ENCODE results near the gene B4GAT1. TPM values are rescaled to one million over a fixed set of nuclear protein-coding genes. Genes with fewer than 3 reads are reported as not detected.

Gene B4GAT1
- total and polyA plus RNA-seq, 4 experiments from 2014 or later = 9.7 to 12.7 (median 11.0) TPM

DNA sequence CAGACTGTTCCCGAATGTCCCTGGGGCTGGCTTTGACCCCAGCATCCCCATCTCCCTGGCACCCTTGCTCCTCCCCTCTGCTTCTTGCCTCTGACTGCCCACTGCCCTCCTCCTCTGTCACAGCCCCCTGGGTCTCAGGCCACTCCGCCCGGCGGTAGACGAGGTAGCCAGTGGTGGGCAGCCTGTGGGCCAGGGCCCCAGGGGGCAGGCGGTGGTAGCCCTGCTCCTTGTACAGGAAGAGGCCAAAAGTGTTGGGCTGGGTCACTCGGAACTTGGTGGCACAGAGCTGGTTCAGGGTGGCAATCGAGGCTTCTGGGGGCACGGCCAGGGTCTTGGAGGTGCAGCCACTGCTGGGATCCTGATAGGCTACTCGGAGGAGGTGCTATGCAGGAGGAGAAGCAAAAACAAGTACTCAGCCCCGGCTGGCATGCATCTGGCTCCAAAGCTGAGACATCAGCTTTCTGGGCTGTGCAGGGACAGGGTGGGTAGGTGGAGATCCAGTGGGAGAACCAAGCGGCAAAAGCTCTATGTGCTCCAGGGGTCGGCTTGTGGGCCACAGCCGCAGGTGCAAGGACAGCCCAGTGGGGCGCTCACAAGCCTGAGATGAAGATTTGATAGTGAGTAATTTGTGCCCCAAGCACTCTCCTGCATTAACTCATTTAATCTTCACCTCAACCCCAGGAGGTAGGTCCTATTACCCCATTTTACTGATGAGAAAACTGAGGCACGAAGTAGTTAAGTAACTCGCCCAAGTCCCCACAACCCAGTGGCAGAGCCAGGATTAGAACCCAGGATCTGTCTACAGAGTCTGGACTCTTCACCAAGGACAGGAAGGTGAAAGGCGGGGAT is 14.8 kb downstream of the B4GAT1 start:
- no peak for DNase-seq
- H3K4me3 ChIP-seq (ENCODE audit: low read length in 2 of 2) = no peak overlapping the region
- Mint-ChIP-seq H3K4me3 (no peak overlapping the region), H3K4me1 (peaks cover 19 to 34% (median 27%) of the 10 kb centered on the region in 4 donors), H3K27me3 (no peaks in the 10 kb centered on the region), H3K27ac (peak overlapping the region in 1 of 7 donors; percentile 61), H3K9me3 (peaks cover 0 to 2% (median 0%) of the 10 kb centered on the region in 8 donors), H3K36me3 (peaks cover 0 to 9% of the 10 kb centered on the region in 2 donors)
- H3K4me1 ChIP-seq (ENCODE audit: insufficient read depth, low read length) = peaks cover 31% of the 10 kb centered on the region
- intact Hi-C loops (cut with micrococcal nuclease) = no loop called here
- POLR2A ChIA-PET (ENCODE audit: partially characterized antibody) = interaction anchor here (0.8 to 1.3 kb wide), 3 partner anchors 12 to 21 kb away, joined by 3 to 4 read pairs (median 3); partner anchors contain the start of gene BRMS1
- H3K9me3 ChIP-seq (ENCODE audit: control insufficient read depth in 1 of 2, low read length in 2 of 2) = no peaks in the 10 kb centered on the region
- no peak overlapping the region for H3K27ac ChIP-seq (ENCODE audit: low read depth, low read length)
- no peaks in the 10 kb centered on the region for H3K27me3 ChIP-seq (ENCODE audit: insufficient read depth, low read length)
- CTCF ChIA-PET (ENCODE audit: partially characterized antibody) = interaction anchor here (1.8 to 8.6 kb wide), 2 partner anchors 20 to 33 kb away, joined by 4 to 110 read pairs; no protein-coding TSS in a partner anchor
- peaks cover 5% of the 10 kb centered on the region for H3K36me3 ChIP-seq (ENCODE audit: insufficient read depth, low read length)

DNA sequence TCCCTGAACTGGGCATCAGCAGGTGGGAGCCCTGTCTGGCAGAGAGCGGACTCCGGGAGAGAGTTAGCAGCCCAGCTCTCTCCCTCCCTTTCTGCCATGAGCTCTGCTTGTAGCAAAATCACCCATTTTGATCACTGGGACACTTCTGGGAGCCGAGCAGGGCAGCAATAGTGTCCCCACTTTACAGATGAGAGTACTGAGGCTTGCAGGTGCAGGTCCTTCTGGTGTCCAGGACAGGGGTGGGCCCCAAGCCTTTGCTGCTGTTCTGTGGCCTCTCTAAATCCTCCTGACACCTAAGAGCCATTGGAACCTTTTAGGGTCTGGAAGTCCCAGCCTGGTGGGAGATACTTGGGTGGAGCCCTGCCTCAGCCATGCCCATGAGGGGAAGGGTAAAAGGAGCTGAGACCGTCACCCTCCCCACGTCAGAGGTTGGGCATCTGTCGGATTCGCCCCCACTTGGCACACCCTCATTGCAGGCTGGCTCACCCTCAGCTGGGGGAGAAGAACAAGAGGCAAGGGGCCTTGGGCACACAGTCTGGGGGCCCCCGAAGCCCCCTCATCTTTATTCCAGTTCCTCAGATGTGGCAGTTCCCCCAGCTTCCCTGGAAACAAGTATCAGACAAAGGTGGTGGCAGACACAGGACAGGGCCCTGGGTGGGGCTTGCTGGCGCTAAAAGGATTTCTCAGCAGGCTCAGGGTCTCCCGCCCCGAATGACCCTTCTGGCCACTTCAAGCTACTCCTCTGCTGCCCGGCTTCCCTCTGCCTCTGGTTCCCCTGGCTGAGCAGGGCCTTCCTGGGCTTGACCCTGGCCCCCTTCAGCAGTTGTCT is 15.7 kb downstream of the B4GAT1 start:
- peaks cover 0 to 2% (median 0%) of the 10 kb centered on the region in 8 donors for H3K9me3 Mint-ChIP-seq
- Histone ChIP-seq H3K27me3 (ENCODE audit: insufficient read depth, low read length) (no peaks in the 10 kb centered on the region), H3K36me3 (ENCODE audit: insufficient read depth, low read length) (no peaks in the 10 kb centered on the region), H3K9me3 (ENCODE audit: control insufficient read depth in 1 of 2, low read length in 2 of 2) (no peaks in the 10 kb centered on the region), H3K27ac (ENCODE audit: low read depth, low read length) (no peak overlapping the region), H3K4me3 (ENCODE audit: low read length in 2 of 2) (no peak overlapping the region), H3K4me1 (ENCODE audit: insufficient read depth, low read length) (peaks cover 32% of the 10 kb centered on the region)
- intact Hi-C loops (cut with micrococcal nuclease) = no loop called here
- H3K4me3 Mint-ChIP-seq = no peak overlapping the region
- ChIA-PET POLR2A (ENCODE audit: partially characterized antibody) (interaction anchor here (0.8 to 1.3 kb wide), 3 partner anchors 13 to 20 kb away, joined by 3 to 4 read pairs (median 3); partner anchors contain the start of gene BRMS1), CTCF (ENCODE audit: partially characterized antibody) (interaction anchor here (1.8 to 8.6 kb wide), 2 partner anchors 20 to 32 kb away, joined by 4 to 110 read pairs; no protein-coding TSS in a partner anchor)
- H3K4me1 Mint-ChIP-seq = peaks cover 19 to 31% (median 26%) of the 10 kb centered on the region in 4 donors
- no peak for DNase-seq
- no peaks in the 10 kb centered on the region for H3K27me3 Mint-ChIP-seq
- peaks cover 0 to 5% of the 10 kb centered on the region in 2 donors for H3K36me3 Mint-ChIP-seq
- H3K27ac Mint-ChIP-seq = peak overlapping the region in 1 of 7 donors; percentile 61

DNA sequence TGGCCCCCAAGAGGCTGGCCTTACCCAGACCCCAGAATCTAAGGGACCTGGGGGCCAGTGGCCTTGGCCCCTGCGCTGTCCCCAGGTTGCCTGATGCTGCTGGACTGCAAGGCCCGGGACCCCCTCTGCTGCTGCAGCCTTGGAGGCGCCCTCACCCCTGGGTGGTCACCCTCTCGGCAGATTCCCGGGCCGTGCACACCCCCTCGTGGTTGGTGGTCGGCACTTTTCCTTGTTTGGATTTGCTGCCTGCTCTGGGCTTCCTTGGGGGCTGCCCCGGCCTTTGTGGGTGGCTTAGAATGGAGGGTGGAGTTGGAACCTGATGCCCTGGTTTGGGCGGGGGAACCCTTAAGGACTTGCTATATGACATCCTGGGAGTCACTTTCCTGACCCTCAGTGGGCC is 16.5 kb downstream of the B4GAT1 start:
- Mint-ChIP-seq H3K27me3 (no peaks in the 10 kb centered on the region), H3K36me3 (no peaks in the 10 kb centered on the region), H3K4me1 (peaks cover 16 to 26% (median 21%) of the 10 kb centered on the region in 4 donors), H3K9me3 (peaks cover 0 to 2% (median 0%) of the 10 kb centered on the region in 8 donors), H3K27ac (no peak overlapping the region), H3K4me3 (no peak overlapping the region)
- no peak for DNase-seq
- no peaks in the 10 kb centered on the region for H3K27me3 ChIP-seq (ENCODE audit: insufficient read depth, low read length)
- H3K36me3 ChIP-seq (ENCODE audit: insufficient read depth, low read length) = no peaks in the 10 kb centered on the region
- ChIA-PET POLR2A (ENCODE audit: partially characterized antibody) (interaction anchor here (1.2 to 1.3 kb wide), 2 partner anchors 18 to 20 kb away, joined by 3 to 4 read pairs; no protein-coding TSS in a partner anchor), CTCF (ENCODE audit: partially characterized antibody) (interaction anchor here (0.9 to 8.6 kb wide), 3 partner anchors 14 to 31 kb away, joined by 3 to 110 read pairs (median 4); no protein-coding TSS in a partner anchor)
- no peaks in the 10 kb centered on the region for H3K9me3 ChIP-seq (ENCODE audit: control insufficient read depth in 1 of 2, low read length in 2 of 2)
- intact Hi-C loops (cut with micrococcal nuclease) = no loop called here
- no peak overlapping the region for H3K4me3 ChIP-seq (ENCODE audit: low read length in 2 of 2)
- H3K27ac ChIP-seq (ENCODE audit: low read depth, low read length) = no peak overlapping the region
- H3K4me1 ChIP-seq (ENCODE audit: insufficient read depth, low read length) = peaks cover 30% of the 10 kb centered on the region

DNA sequence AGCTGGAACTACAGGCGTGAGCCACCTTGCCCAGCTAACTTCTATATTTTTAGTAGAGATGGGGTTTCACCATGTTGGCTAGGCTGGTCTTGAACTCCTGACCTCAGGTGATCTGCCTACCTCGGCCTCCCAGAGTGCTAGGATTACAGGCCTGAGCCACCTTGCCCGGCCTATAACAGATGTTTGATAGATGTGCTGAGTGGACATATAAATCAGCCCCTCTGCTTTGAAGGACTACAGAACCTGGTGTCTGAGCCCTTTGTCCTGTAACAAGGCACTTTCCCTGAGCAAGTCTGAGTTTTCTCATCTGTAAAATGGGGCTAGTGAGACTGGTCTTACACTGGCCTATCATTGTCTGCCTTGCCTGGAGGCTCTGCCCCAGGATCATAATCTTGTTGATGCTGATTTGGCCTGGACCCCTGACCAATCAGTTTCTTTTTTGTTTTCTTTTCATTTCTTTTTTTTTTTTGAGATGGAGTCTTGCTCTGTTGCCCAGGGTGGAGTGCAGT is 18.2 kb downstream of the B4GAT1 start:
- Mint-ChIP-seq H3K27me3 (no peaks in the 10 kb centered on the region), H3K36me3 (no peaks in the 10 kb centered on the region), H3K27ac (peak overlapping the region in 1 of 7 donors; percentile 13), H3K4me3 (no peak overlapping the region), H3K9me3 (peaks cover 0 to 2% (median 0%) of the 10 kb centered on the region in 8 donors), H3K4me1 (peaks cover 18 to 27% (median 20%) of the 10 kb centered on the region in 4 donors)
- DNase-seq = no peak
- no peaks in the 10 kb centered on the region for H3K27me3 ChIP-seq (ENCODE audit: insufficient read depth, low read length)
- intact Hi-C loops (cut with micrococcal nuclease) = loop anchor here (5.0 kb wide), 1 partner anchor 58 kb away; no protein-coding TSS in a partner anchor
- H3K4me3 ChIP-seq (ENCODE audit: low read length in 2 of 2) = no peak overlapping the region
- H3K27ac ChIP-seq (ENCODE audit: low read depth, low read length) = no peak overlapping the region
- H3K36me3 ChIP-seq (ENCODE audit: insufficient read depth, low read length) = no peaks in the 10 kb centered on the region
- no peaks in the 10 kb centered on the region for H3K9me3 ChIP-seq (ENCODE audit: control insufficient read depth in 1 of 2, low read length in 2 of 2)
- H3K4me1 ChIP-seq (ENCODE audit: insufficient read depth, low read length) = peaks cover 29% of the 10 kb centered on the region
- ChIA-PET CTCF (ENCODE audit: partially characterized antibody) (interaction anchor here (0.8 to 8.6 kb wide), 5 partner anchors 9 to 59 kb away, joined by 3 to 110 read pairs (median 3); partner anchors contain the start of gene BRMS1), POLR2A (ENCODE audit: partially characterized antibody) (interaction anchor here (2.3 kb wide), 1 partner anchor 17 kb away, joined by 22 read pairs; no protein-coding TSS in a partner anchor)

DNA sequence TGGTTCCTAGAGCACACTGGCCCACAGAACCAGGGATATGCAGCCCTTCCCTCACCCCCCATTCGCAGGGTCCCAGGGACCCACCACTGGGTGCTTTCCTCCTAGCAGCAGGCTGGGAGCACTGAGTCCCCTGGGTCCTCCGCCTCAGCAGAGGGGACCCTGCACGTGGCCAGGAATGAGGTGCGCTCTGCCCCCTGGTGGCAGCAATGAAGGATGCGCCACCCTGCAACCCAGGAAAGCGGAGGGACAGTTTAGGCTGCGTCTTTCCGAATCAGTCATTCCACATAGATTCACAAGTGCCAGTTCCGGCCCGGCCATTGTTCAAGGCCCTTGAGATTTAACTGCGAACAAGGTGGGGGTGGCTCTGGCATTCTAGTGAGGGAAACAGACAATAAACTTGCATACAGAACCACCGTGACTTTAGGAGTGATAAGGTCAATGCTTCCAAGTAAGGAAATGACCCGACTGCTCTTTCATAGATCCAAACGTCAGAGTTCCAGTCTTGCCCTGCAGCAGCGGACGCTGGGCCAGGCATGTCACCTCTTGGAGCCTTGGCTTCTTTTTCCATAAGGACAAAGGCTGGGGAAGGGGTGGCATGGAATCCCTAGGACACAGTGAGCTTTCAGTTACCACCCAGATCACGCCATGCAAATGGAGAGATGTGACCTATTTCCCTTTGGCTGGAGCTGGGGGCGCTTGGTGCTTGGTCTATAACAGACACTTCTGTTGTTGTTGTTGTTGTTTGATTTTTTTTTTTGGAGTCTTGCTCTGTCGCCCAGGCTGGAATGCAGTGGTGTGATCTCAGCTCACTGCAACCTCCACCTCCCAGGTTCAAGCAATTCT is 18.9 kb downstream of the B4GAT1 start:
- peak overlapping the region in 6 of 7 donors; percentile 57 to 91 (median 66) for H3K27ac Mint-ChIP-seq
- H3K4me1 ChIP-seq (ENCODE audit: insufficient read depth, low read length) = peaks cover 29% of the 10 kb centered on the region
- CTCF ChIA-PET (ENCODE audit: partially characterized antibody) = interaction anchor here (0.8 to 8.6 kb wide), 5 partner anchors 10 to 60 kb away, joined by 3 to 110 read pairs (median 3); partner anchors contain the start of gene BRMS1
- H3K27me3 ChIP-seq (ENCODE audit: insufficient read depth, low read length) = no peaks in the 10 kb centered on the region
- peaks cover 18 to 27% (median 21%) of the 10 kb centered on the region in 4 donors for H3K4me1 Mint-ChIP-seq
- intact Hi-C loops (cut with micrococcal nuclease) = loop anchor here (1.0 to 5.0 kb wide), 3 partner anchors 16 to 106 kb away; no protein-coding TSS in a partner anchor
- H3K9me3 Mint-ChIP-seq = peaks cover 0 to 2% (median 0%) of the 10 kb centered on the region in 8 donors
- H3K4me3 ChIP-seq (ENCODE audit: low read length in 2 of 2) = no peak overlapping the region
- peak overlapping the region in 7 of 8 donors; percentile 16 to 77 (median 35) for H3K4me3 Mint-ChIP-seq
- POLR2A ChIA-PET (ENCODE audit: partially characterized antibody) = interaction anchor here (2.3 kb wide), 1 partner anchor 17 kb away, joined by 22 read pairs; no protein-coding TSS in a partner anchor
- DNase-seq = peak; percentile 70 to 82 (median 77)
- H3K27me3 Mint-ChIP-seq = no peaks in the 10 kb centered on the region
- no peaks in the 10 kb centered on the region for H3K36me3 Mint-ChIP-seq
- H3K9me3 ChIP-seq (ENCODE audit: control insufficient read depth in 1 of 2, low read length in 2 of 2) = no peaks in the 10 kb centered on the region
- H3K27ac ChIP-seq (ENCODE audit: low read depth, low read length) = no peak overlapping the region
- no peaks in the 10 kb centered on the region for H3K36me3 ChIP-seq (ENCODE audit: insufficient read depth, low read length)

DNA sequence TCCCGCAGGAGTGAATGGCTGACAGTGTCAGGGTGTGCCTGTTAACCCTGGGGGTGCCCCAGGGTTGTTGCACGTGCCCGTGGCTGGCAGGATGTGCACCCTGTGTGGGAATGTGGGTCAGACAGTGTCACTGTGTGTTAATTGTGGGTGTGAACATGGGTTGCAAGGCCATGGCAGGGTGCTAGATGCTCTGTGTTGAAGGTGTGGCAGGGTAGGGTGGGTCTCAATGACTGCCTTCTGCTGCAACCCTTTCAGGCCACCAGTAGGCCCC is 19.5 kb downstream of the B4GAT1 start:
- peak in 1 of 5 donors; percentile 47 for DNase-seq
- H3K27me3 ChIP-seq (ENCODE audit: insufficient read depth, low read length) = no peaks in the 10 kb centered on the region
- peak overlapping the region in 2 of 8 donors; percentile 16 to 76 for H3K4me3 Mint-ChIP-seq
- no peak overlapping the region for H3K27ac ChIP-seq (ENCODE audit: low read depth, low read length)
- intact Hi-C loops (cut with micrococcal nuclease) = loop anchor here (1.0 to 5.0 kb wide), 3 partner anchors 16 to 106 kb away; no protein-coding TSS in a partner anchor
- POLR2A ChIA-PET (ENCODE audit: partially characterized antibody) = no interaction called here
- no peaks in the 10 kb centered on the region for H3K36me3 Mint-ChIP-seq
- peak overlapping the region in 6 of 7 donors; percentile 18 to 77 (median 58) for H3K27ac Mint-ChIP-seq
- CTCF ChIA-PET (ENCODE audit: partially characterized antibody) = no interaction called here
- no peaks in the 10 kb centered on the region for H3K9me3 ChIP-seq (ENCODE audit: control insufficient read depth in 1 of 2, low read length in 2 of 2)
- H3K9me3 Mint-ChIP-seq = no peaks in the 10 kb centered on the region
- H3K4me3 ChIP-seq (ENCODE audit: low read length in 2 of 2) = no peak overlapping the region
- peaks cover 18 to 27% (median 22%) of the 10 kb centered on the region in 4 donors for H3K4me1 Mint-ChIP-seq
- peaks cover 29% of the 10 kb centered on the region for H3K4me1 ChIP-seq (ENCODE audit: insufficient read depth, low read length)
- H3K36me3 ChIP-seq (ENCODE audit: insufficient read depth, low read length) = no peaks in the 10 kb centered on the region
- H3K27me3 Mint-ChIP-seq = no peaks in the 10 kb centered on the region
